GM18526 (cell line): Measurements from ENCODE around the gene KRT23.

ENCODE experiments used
- POLR2A ChIP-seq: IDR thresholded peaks from 3 replicates; pipeline ENCODE4 v1.6.1; 2011; ENCODE audit not compliant: insufficient read length; ENCODE audit errors: extremely low read depth

The KRT23 gene

GRCh38 chr17:40956401-40957254 lies 19.2 kb upstream of the KRT23 start:
- TF ChIP-seq POLR2A: no peak

DNA sequence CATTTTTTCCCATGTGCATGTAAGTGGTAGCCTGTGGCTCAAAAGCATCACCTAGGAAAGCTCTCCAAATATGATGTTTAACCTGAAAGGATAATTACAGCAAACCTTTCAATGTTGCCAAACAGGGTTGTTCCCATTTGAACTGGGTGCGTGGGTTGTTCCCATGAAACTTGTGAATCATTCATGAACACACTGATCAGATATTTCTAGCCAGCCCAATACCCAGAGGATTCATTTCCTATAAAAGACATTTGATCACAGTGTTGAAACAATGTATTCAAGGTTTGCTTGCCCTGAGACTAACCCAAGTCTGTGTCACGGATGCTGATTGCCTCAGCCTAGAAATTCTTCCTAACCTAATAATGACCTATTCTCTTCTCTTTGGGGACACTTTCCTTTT lies 16.4 kb upstream of the KRT23 start:
- no peak for TF ChIP-seq POLR2A

- TF ChIP-seq POLR2A: no peak
These were observed 15.2 kb upstream of the KRT23 start for GRCh38 chr17:40952661-40953060.

DNA sequence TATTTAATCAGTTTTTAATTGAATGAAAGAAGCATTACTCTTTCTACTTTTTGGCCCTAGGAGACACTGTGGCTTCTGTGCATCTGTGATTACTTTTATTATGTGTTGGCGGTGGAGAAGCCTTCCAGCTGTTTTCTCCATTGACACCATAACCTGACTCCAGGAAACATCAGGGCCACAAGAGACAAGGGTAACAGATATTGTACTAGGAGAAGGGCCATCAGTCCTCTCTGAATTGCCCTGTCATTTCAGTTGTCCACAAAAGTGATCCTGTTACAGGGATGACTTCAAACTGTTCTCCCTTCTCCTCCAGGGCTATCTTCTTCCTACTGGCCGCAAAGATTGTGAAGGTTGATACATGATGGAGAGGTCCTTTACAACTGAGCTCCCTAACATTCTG lies 14.7 kb upstream of the KRT23 start:
- TF ChIP-seq POLR2A: no peak

- TF ChIP-seq POLR2A: no peak
These were observed 13.7 kb upstream of the KRT23 start for GRCh38 chr17:40951011-40951622.

DNA sequence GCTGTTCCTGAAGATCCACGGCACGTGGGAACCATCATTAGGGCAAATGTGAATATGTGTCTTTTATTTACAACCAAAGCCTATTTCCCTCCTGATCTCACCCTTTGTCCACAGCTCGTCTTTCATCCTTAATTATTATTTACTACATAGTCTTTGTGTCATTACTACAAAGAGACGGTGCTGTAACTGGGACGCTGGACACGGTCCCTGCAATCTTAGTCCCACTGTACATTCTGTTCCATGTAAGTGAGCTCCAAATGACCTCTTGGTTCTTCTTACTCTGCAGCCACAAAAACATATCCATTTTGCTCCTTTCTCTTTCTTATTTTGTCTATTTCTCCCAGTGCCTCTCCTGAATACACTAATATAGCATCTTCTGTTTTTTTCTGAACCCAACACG lies 12.7 kb upstream of the KRT23 start:
- TF ChIP-seq POLR2A: no peak

DNA sequence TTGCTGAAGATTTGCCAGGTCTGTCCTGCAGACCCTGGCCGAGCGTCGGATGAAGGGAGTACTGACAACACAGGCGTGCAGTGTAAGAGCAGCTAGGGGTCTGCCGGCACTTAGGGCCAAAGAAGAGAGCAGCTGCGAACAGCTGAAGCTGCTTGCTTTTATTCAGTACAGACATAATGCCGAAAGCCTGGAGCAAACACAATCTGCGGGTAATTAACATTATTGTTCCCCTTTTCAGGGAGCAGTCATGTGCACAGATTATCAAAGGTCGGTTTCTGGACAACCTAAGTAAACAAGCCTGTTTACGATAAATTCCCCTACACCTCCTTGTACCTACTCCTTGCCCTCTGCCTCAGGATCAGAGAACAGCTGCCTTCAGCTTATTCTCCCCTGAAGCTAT lies 12.0 kb upstream of the KRT23 start:
- no peak for TF ChIP-seq POLR2A

GRCh38 chr17:40947929-40948328 lies 10.5 kb upstream of the KRT23 start:
- TF ChIP-seq POLR2A: no peak

DNA sequence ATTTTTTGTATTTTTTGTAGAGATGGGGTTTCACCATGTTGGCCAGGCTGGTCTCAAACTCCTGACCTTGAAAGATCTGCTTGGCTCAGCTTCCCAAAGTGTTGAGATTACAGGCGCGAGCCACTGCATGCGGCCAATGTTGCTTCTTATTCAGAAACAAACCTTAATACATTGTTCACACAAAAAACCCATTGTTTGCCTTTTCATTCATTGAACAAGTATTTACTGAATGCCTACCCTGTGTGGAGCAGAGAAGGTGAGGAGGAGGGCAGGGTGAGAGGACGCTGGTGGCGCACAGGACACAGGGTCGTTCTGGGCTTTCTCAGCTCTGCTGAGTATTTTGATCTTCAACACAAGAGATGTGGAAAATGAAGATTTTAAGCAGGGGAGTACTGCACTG lies 8.0 kb upstream of the KRT23 start:
- no peak for TF ChIP-seq POLR2A

DNA sequence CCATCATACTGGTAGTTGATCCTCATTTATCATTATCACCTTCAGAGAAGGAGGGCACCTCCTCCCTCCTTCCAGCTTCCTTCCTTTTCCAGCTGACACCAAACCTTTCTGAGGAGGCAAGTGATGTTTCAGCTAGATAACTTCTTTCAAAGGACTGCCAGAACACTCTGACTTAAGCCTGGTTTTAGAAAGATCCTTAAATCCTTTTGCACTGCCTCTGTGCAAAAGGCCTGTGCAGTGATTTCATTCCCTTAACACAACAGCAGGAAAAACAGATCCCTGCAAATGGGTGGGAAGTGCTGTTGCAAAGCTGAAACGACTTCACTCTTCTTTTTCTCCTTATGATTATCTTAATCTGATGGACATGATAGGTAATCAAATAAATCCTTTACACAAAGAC lies 7.1 kb upstream of the KRT23 start:
- TF ChIP-seq POLR2A: no peak

GRCh38 chr17:40942553-40942952 lies 5.1 kb upstream of the KRT23 start:
- TF ChIP-seq POLR2A: no peak

DNA sequence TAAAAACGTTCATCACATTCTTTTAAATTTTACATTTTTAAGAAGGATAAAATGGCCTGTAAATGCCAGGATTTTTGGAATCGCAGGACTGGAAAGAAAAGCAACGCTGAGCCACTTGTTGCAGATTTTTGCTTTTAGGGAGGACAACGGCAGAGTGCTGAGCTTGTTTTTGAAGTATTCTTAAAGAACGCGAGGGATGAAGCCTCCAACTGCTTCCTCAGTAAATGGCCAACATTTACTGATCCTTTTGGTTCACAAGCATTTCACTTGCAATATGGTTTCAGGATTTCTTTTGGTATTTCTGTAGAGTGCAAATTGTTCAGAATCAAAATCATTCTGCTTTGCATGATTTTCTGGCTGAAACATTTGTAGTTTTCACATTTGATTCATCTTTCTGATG lies 2.8 kb upstream of the KRT23 start:
- no peak for TF ChIP-seq POLR2A

- TF ChIP-seq POLR2A: no peak
These were observed 1.5 kb upstream of the KRT23 start for GRCh38 chr17:40938981-40939380.

GRCh38 chr17:40936976-40937375 lies 470 bp downstream of the KRT23 start:
- no peak for TF ChIP-seq POLR2A

DNA sequence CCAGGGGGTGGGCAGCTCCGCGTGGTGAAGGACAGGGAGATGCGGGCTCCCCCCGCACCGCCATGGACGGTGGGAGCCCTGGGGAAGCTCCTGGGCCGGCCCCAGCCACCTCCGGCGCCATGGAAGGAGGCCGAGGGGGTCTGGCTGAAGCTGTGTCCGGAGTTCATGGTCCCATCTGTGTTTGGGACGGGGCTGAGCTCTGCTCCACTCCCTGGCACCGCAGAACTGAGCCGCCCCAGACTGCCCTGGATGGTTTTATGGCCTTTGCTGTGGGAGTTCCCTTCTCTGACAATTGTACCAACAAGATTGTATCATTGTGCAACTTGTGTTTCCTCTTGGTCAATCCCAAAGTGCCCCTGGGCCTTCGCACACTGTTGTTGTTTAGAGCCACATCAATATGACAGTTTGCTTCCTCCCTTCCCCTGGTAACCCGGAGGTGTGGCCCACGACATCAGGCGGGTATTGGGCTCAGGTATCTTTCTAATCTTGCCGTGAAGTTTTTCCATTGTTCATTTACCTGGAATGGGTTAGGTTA lies 942 bp downstream of the KRT23 start:
- no peak for TF ChIP-seq POLR2A

DNA sequence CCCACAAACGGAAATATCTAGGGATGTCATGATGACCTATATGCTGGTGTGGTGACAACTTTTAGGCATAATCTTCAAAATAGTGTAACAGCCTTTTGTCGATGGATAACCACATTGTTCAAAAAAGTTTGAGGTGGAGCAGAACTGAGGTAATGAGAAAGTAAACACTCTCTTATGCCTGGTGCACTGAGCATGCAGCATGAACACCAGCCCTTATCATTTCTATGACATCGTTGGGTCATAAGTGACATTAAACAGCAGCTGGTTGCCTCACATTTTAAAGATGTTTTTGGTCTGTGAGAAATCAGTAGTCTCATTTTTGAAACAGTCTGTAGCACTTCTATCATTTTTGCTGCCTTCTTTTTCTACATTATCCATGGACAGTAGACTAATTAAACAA lies 1.8 kb downstream of the KRT23 start:
- no peak for TF ChIP-seq POLR2A
